Endothelial cell of umbilical vein (primary cell): ENCODE data around the gene OTOP2. TPM values are rescaled to one million over a fixed set of nuclear protein-coding genes. Genes with fewer than 3 reads are reported as not detected.

ENCODE experiments used
- BruUV-seq: library from RNA; stranded (reverse); fragments of 400-500 nt; replicated peaks from 2 replicates; lab custom pipeline; 2021; lab: Mats Ljungman, UMichigan
- CTCF ChIA-PET: fragments of 300-600, 350-600 bp; sonication (Branson Sonifier 250); formaldehyde crosslinking; loops from one replicate; lab custom pipeline; 2021; ENCODE audit warnings: antibody characterized with exemption, inconsistent platforms; lab: Charles Lee
- POLR2A ChIA-PET: fragments of 300-600, 350-600 bp; sonication (Branson Sonifier 250); formaldehyde crosslinking; loops from one replicate; lab custom pipeline; 2021; ENCODE audit warnings: antibody characterized with exemption, inconsistent platforms; lab: Charles Lee
- DNase-seq: peaks from one replicate; pipeline ENCODE4 v3.0.0-alpha.2; 2011; ENCODE audit warnings: low read depth, low spot score
- FAIRE-seq: peaks from 2 replicates; lab custom pipeline; 2011; peaks lifted over from hg19 to GRCh38; lab: Jason Lieb, UNC
- H2AFZ ChIP-seq: 2 replicates; pipeline ENCODE4 v1.6.0; 2012; ENCODE audit warnings: low read depth, low read length, control low read depth, inconsistent platforms
- H3K27ac ChIP-seq: 2 replicates; pipeline ENCODE4 v1.5.1; 2011; ENCODE audit warnings: low read depth, mild to moderate bottlenecking, control low read depth, low read length, moderate library complexity; ENCODE audit not compliant: insufficient read depth
- H3K27me3 ChIP-seq, 2 experiments: 2 replicates each; pipeline versions ENCODE4 v1.6.0 to v1.6.1; 2011; ENCODE audit warnings: low read length in 2 of 2, mixed read lengths in 1 of 2; ENCODE audit not compliant: control insufficient read depth in 2 of 2, insufficient read depth in 2 of 2
- H3K36me3 ChIP-seq, 2 experiments: 2 replicates in 1 of 2; 3 replicates in 1 of 2; pipeline ENCODE4 v1.5.1; 2011; ENCODE audit warnings: low read length in 2 of 2, mild to moderate bottlenecking in 1 of 2, moderate library complexity in 1 of 2; ENCODE audit not compliant: control insufficient read depth in 2 of 2, insufficient read depth in 2 of 2; ENCODE audit errors: extremely low read depth in 1 of 2
- H3K4me1 ChIP-seq: 3 replicates; pipeline ENCODE4 v1.5.1; 2011; ENCODE audit warnings: mild to moderate bottlenecking, low read length; ENCODE audit not compliant: control insufficient read depth, insufficient read depth; ENCODE audit errors: extremely low read depth
- H3K4me2 ChIP-seq: 2 replicates; pipeline ENCODE4 v1.6.1; 2011; ENCODE audit warnings: low read length, control low read depth, mixed read lengths; ENCODE audit not compliant: insufficient read depth
- H3K4me3 ChIP-seq, 3 experiments: fragments of 200-600 bp in 1 of 3; sonication (generic), shearing (Covaris generic) in 1 of 3; replicated peaks in 1 of 3; 2 replicates each; pipeline ENCODE4 v1.5.1; 2011 to 2016; ENCODE audit warnings: control low read depth in 3 of 3, low read length in 3 of 3, mild to moderate bottlenecking in 2 of 3, inconsistent platforms in 1 of 3, low read depth in 1 of 3, moderate library complexity in 1 of 3; ENCODE audit not compliant: insufficient read depth in 1 of 3
- H3K79me2 ChIP-seq: 2 replicates; pipeline ENCODE4 v1.6.0; 2012; ENCODE audit warnings: low read length, inconsistent platforms; ENCODE audit not compliant: control insufficient read depth, insufficient read depth
- H3K9ac ChIP-seq: replicated peaks from 2 replicates; pipeline ENCODE3; 2011; ENCODE audit warnings: low read length, control low read depth; ENCODE audit not compliant: insufficient read depth; ENCODE audit errors: extremely low read depth
- H3K9me1 ChIP-seq: replicated peaks from 3 replicates; pipeline ENCODE4 v1.6.0; 2011; ENCODE audit warnings: mild to moderate bottlenecking, low read length; ENCODE audit not compliant: control insufficient read depth, insufficient read depth; ENCODE audit errors: extremely low read depth
- H3K9me3 ChIP-seq: replicated peaks from 2 replicates; pipeline ENCODE4 v1.5.1; 2012; ENCODE audit warnings: low read length, inconsistent platforms; ENCODE audit not compliant: control insufficient read depth, insufficient read depth
- H4K20me1 ChIP-seq: replicated peaks from 2 replicates; pipeline ENCODE3; 2011; ENCODE audit warnings: mild to moderate bottlenecking, low read length; ENCODE audit not compliant: control insufficient read depth, insufficient read depth; ENCODE audit errors: extremely low read depth
- EZH2 ChIP-seq: IDR thresholded peaks from 2 replicates; pipeline ENCODE4 v1.6.1; 2012; ENCODE audit warnings: borderline replicate concordance, low read depth, mild to moderate bottlenecking, moderate library complexity, low read length, inconsistent platforms; ENCODE audit not compliant: severe bottlenecking
- JUN ChIP-seq: IDR thresholded peaks from 2 replicates; pipeline ENCODE4 v1.6.1; 2011; ENCODE audit warnings: borderline replicate concordance, low read depth; ENCODE audit not compliant: insufficient read length, insufficient read depth
- MAX ChIP-seq: IDR thresholded peaks from 2 replicates; pipeline ENCODE4 v1.6.1; 2011; ENCODE audit not compliant: insufficient read depth, insufficient read length
- POLR2AphosphoS5 ChIP-seq: IDR thresholded peaks from 2 replicates; pipeline ENCODE4 v1.6.1; 2012; ENCODE audit warnings: low read depth, mild to moderate bottlenecking, control low read depth, low read length, moderate library complexity; ENCODE audit not compliant: insufficient read depth
- dilution Hi-C: fragments of 300-500 bp; cut with MboI; formaldehyde crosslinking; loops from one replicate; pipeline ENCODE4 v1.15.0; 2019; ENCODE audit warnings: low sequenced_read_pairs; ENCODE audit not compliant: extremely low pct_ligation_motif_present
- intact Hi-C: fragments of 100-400 bp; cut with micrococcal nuclease; formaldehyde crosslinking; loops from one replicate; pipeline ENCODE4 v1.10.0; 2022
- polyA plus RNA-seq, 4 experiments: library from polyadenylated mRNA; depleted of rRNA in 3 of 4; stranded (reverse) in 3 of 4; unstranded in 1 of 4; fragments of >200 nt; gene quantifications; 2 replicates each; pipeline versions ENCODE4 v1.2.1 to v1.2.3, GENCODE V29; 2011 to 2012; ENCODE audit warnings: missing spikeins in 1 of 4
- total RNA-seq: library from RNA; stranded (reverse); gene quantifications from 2 replicates; pipeline ENCODE4 v1.2.3, GENCODE V29; 2021

The OTOP2 gene
- total and polyA plus RNA-seq, 2 donors (not counting 3 experiments of a cell fraction or from before 2014, with no cell fraction given): not detected

- Histone ChIP-seq H3K4me2 (no peak overlapping the region), H3K36me3 (no peaks in the 10 kb centered on the region), H4K20me1 (no peaks in the 10 kb centered on the region), H3K9ac (no peak overlapping the region), H3K9me1 (no peaks in the 10 kb centered on the region), H3K79me2 (no peaks in the 10 kb centered on the region), H3K4me1 (no peaks in the 10 kb centered on the region), H3K4me3 (no peak overlapping the region), H3K27ac (no peak overlapping the region), H3K9me3 (no peaks in the 10 kb centered on the region), H3K27me3 (no peaks in the 10 kb centered on the region), H2AFZ (no peak overlapping the region)
- TF ChIP-seq EZH2: no peak
- no peak for TF ChIP-seq POLR2AphosphoS5
- TF ChIP-seq JUN: no peak
- TF ChIP-seq MAX: no peak
- dilution Hi-C loops (no loop called here), intact Hi-C loops (loop anchor here (2.0 kb wide), 1 partner anchor 215 kb away; no protein-coding TSS in a partner anchor)
- FAIRE-seq (no peak), DNase-seq (no peak)
- POLR2A ChIA-PET: no interaction called here
- no TSS peak for BruUV-seq
- CTCF ChIA-PET: interaction anchor here (0.7 to 4.8 kb wide), 14 partner anchors 9 to 242 kb away, joined by 3 to 134 read pairs (median 13); partner anchors contain the start of genes HID1 and MRPL58
Measured at GRCh38 chr17:74959826-74960515, 35.9 kb downstream of the OTOP2 start.
